ENCODE results near the gene NT5E.

The NT5E gene

GRCh38 chr6:85421181-85421580 lies 28.7 kb upstream of the NT5E start:
- DNase-seq (ENCODE audit: extremely low read depth in 1 of 2, low read depth in 1 of 2): no peak

- DNase-seq (ENCODE audit: extremely low read depth in 1 of 2, low read depth in 1 of 2): no peak
Measured at GRCh38 chr6:85421972-85422371, 27.9 kb upstream of the NT5E start.

- no peak for DNase-seq (ENCODE audit: extremely low read depth in 1 of 2, low read depth in 1 of 2)
Measured at GRCh38 chr6:85422996-85423395, 26.9 kb upstream of the NT5E start.

GRCh38 chr6:85424981-85425380 lies 24.9 kb upstream of the NT5E start:
- DNase-seq (ENCODE audit: extremely low read depth in 1 of 2, low read depth in 1 of 2): no peak

- no peak for DNase-seq (ENCODE audit: extremely low read depth in 1 of 2, low read depth in 1 of 2)
Measured at GRCh38 chr6:85425997-85426396, 23.9 kb upstream of the NT5E start.

- DNase-seq (ENCODE audit: extremely low read depth in 1 of 2, low read depth in 1 of 2): no peak
Measured at GRCh38 chr6:85428486-85428885, 21.4 kb upstream of the NT5E start.

- DNase-seq (ENCODE audit: extremely low read depth in 1 of 2, low read depth in 1 of 2): no peak
Measured at GRCh38 chr6:85429346-85429745, 20.5 kb upstream of the NT5E start.

- DNase-seq (ENCODE audit: extremely low read depth in 1 of 2, low read depth in 1 of 2): no peak
Measured at GRCh38 chr6:85431271-85431670, 18.6 kb upstream of the NT5E start.

- no peak for DNase-seq (ENCODE audit: extremely low read depth in 1 of 2, low read depth in 1 of 2)
Measured at GRCh38 chr6:85432554-85432953, 17.3 kb upstream of the NT5E start.

- DNase-seq (ENCODE audit: extremely low read depth in 1 of 2, low read depth in 1 of 2): no peak
Measured at GRCh38 chr6:85435851-85436250, 14.0 kb upstream of the NT5E start.

- DNase-seq (ENCODE audit: extremely low read depth in 1 of 2, low read depth in 1 of 2): no peak
Measured at GRCh38 chr6:85436411-85436810, 13.5 kb upstream of the NT5E start.

GRCh38 chr6:85436939-85437495 lies 12.9 kb upstream of the NT5E start:
- DNase-seq (ENCODE audit: extremely low read depth in 1 of 2, low read depth in 1 of 2): no peak

- DNase-seq (ENCODE audit: extremely low read depth in 1 of 2, low read depth in 1 of 2): no peak
Measured at GRCh38 chr6:85443349-85444117, 6.3 kb upstream of the NT5E start.

- DNase-seq (ENCODE audit: extremely low read depth in 1 of 2, low read depth in 1 of 2): peak; percentile 37 to 65
Measured at GRCh38 chr6:85449388-85449817, 480 bp upstream of the NT5E start.

- no peak for DNase-seq (ENCODE audit: extremely low read depth in 1 of 2, low read depth in 1 of 2)
Measured at GRCh38 chr6:85451565-85452306, 1.9 kb downstream of the NT5E start.

GRCh38 chr6:85452441-85452881 lies 2.6 kb downstream of the NT5E start:
- DNase-seq (ENCODE audit: extremely low read depth in 1 of 2, low read depth in 1 of 2): no peak

GRCh38 chr6:85453052-85453451 lies 3.2 kb downstream of the NT5E start:
- DNase-seq (ENCODE audit: extremely low read depth in 1 of 2, low read depth in 1 of 2): no peak

GRCh38 chr6:85453490-85453889 lies 3.6 kb downstream of the NT5E start:
- DNase-seq (ENCODE audit: extremely low read depth in 1 of 2, low read depth in 1 of 2): no peak

GRCh38 chr6:85455471-85456026 lies 5.7 kb downstream of the NT5E start:
- DNase-seq (ENCODE audit: extremely low read depth in 1 of 2, low read depth in 1 of 2): no peak

- DNase-seq (ENCODE audit: extremely low read depth in 1 of 2, low read depth in 1 of 2): no peak
Measured at GRCh38 chr6:85456782-85457181, 6.9 kb downstream of the NT5E start.

- DNase-seq (ENCODE audit: extremely low read depth in 1 of 2, low read depth in 1 of 2): no peak
Measured at GRCh38 chr6:85458184-85458583, 8.3 kb downstream of the NT5E start.

GRCh38 chr6:85458782-85459181 lies 8.9 kb downstream of the NT5E start:
- DNase-seq (ENCODE audit: extremely low read depth in 1 of 2, low read depth in 1 of 2): no peak
